Measurements from ENCODE around the gene NR2F2. TPM values are rescaled to one million over a fixed set of nuclear protein-coding genes. Genes with fewer than 3 reads are reported as not detected.

Gene NR2F2
- total and polyA plus RNA-seq, 2 of the 13 experiments (the other 11 are each of a cell fraction or from before 2014, with no cell fraction given): 3.5 to 4.7 TPM

- peaks cover 86% of the 10 kb centered on the region for H3K79me2 ChIP-seq (ENCODE audit: insufficient read depth, low read length)
- H3K27ac ChIP-seq (ENCODE audit: extremely low read length, insufficient read depth, low read length): peak overlapping the region; percentile 26
- DNase-seq (ENCODE audit: low spot score) (no peak), FAIRE-seq (no peak), ATAC-seq (peak; percentile 6)
- peaks cover 31% of the 10 kb centered on the region for H4K20me1 ChIP-seq (ENCODE audit: insufficient read depth, low read length)
- H3K9ac ChIP-seq (ENCODE audit: insufficient read depth, low read depth, low read length): peak overlapping the region; percentile 92
- BruUV-seq (replicated peaks): no TSS peak
- ChIA-PET POLR2A (interaction anchor here (1.0 to 1.3 kb wide), 2 partner anchors 8 kb away, joined by 3 to 4 read pairs; no protein-coding TSS in a partner anchor), CTCF (ENCODE audit: low intra/inter-chr PET ratio, low total read pairs) (no interaction called here)
- no peaks in the 10 kb centered on the region; a peak in 1 of 5 replicates for H3K27me3 ChIP-seq (ENCODE audit: control insufficient read depth in 1 of 2, insufficient read depth in 2 of 2, low read length in 2 of 2)
- intact Hi-C loops (cut with micrococcal nuclease; ENCODE audit: unreplicated experiment) (loop anchor here (5.0 kb wide), 2 partner anchors 573 to 1493 kb away; no protein-coding TSS in a partner anchor), in situ Hi-C loops (cut with HindIII; ENCODE audit: extremely low pct_ligation_motif_present, low pct_unique_long_range_greater_than_20kb) (loop anchor here (10.0 to 25.0 kb wide), 5 partner anchors 160 to 1073 kb away; no protein-coding TSS in a partner anchor)
- peak overlapping the region; percentile 85 for H3K4me2 ChIP-seq (ENCODE audit: low read depth, low read length)
- peak overlapping the region; percentile 68 to 94 (median 82) for H3K4me3 ChIP-seq (replicated peaks in 1 of 3; ENCODE audit: insufficient read depth in 1 of 3, low read depth in 2 of 3, low read length in 3 of 3)
- H2AFZ ChIP-seq (ENCODE audit: low read length): no peak overlapping the region
- peaks cover 34% of the 10 kb centered on the region for H3K4me1 ChIP-seq (ENCODE audit: insufficient read depth, low read length)
- H3K36me3 ChIP-seq (replicated peaks in 1 of 2; ENCODE audit: control insufficient read depth in 1 of 2, insufficient read depth in 2 of 2, low read length in 2 of 2): peaks cover 5 to 12% of the 10 kb centered on the region in 2 experiments; a peak in 2 of 5 replicates
- WGBS (ENCODE audit: low lambda C conversion rate): 20% methylated on average over 4 of the region's 5 CpGs
- no peaks in the 10 kb centered on the region for H3K9me3 ChIP-seq (ENCODE audit: low read length)
- TF ChIP-seq MTF1 (CRISPR knock-in tag; IDR thresholded peaks at IDR 0.05): no peak
- 0 out of 2 replicates have a peak, but pooled peaks have one; percentile 7 for TF ChIP-seq ZNF777 (CRISPR knock-in tag; IDR thresholded peaks at IDR 0.05)
- no peak for TF ChIP-seq ZNF614 (CRISPR knock-in tag; IDR thresholded peaks at IDR 0.05; ENCODE audit: borderline replicate concordance)
- TF ChIP-seq ZNF646 (CRISPR knock-in tag; IDR thresholded peaks at IDR 0.05): no peak
- TF ChIP-seq, protein P1, sequence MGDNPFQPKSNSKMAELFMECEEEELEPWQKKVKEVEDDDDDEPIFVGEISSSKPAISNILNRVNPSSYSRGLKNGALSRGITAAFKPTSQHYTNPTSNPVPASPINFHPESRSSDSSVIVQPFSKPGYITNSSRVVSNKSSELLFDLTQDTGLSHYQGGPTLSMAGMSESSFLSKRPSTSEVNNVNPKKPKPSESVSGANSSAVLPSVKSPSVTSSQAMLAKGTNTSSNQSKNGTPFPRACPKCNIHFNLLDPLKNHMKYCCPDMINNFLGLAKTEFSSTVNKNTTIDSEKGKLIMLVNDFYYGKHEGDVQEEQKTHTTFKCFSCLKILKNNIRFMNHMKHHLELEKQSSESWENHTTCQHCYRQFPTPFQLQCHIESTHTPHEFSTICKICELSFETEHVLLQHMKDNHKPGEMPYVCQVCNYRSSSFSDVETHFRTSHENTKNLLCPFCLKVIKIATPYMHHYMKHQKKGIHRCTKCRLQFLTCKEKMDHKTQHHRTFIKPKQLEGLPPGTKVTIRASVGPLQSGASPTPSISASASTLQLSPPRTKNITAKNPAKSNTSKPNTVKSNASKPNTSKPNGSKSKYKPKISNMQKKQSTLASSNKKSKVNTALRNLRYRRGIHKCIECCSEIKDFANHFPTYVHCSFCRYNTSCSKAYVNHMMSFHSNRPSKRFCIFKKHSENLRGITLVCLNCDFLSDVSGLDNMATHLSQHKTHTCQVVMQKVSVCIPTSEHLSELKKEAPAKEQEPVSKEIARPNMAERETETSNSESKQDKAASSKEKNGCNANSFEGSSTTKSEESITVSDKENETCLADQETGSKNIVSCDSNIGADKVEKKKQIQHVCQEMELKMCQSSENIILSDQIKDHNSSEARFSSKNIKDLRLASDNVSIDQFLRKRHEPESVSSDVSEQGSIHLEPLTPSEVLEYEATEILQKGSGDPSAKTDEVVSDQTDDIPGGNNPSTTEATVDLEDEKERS (CRISPR knock-in tag; IDR thresholded peaks at IDR 0.05): no peak
Measured at GRCh38 chr15:96334705-96335410, 4.4 kb downstream of the NR2F2 start.
